CD14-positive monocyte (primary cell): ENCODE data around the gene CCL27. TPM values are rescaled to one million over a fixed set of nuclear protein-coding genes. Genes with fewer than 3 reads are reported as not detected.

Source experiments
- DNase-seq, 3 donors: peaks; one replicate each; pipeline ENCODE4 v3.0.0-alpha.2; 2011 to 2022
- H2AFZ ChIP-seq: 2 replicates; pipeline ENCODE4 v1.6.0; 2012; ENCODE audit warnings: mild to moderate bottlenecking, low read depth, low read length, inconsistent platforms; ENCODE audit not compliant: insufficient read depth, poor library complexity, severe bottlenecking
- H3K27ac ChIP-seq, 2 donors: 1 replicate in 1 of 2; 2 replicates in 1 of 2; pipeline ENCODE4 v1.5.1; 2012 to 2013; ENCODE audit warnings: low read length in 2 of 2, control low read depth in 1 of 2, inconsistent platforms in 1 of 2, low read depth in 1 of 2, mild to moderate bottlenecking in 1 of 2
- H3K27me3 ChIP-seq, 2 donors: one replicate each; pipeline versions ENCODE4 v1.6.0 to v1.6.1; 2011 to 2013; ENCODE audit warnings: low read length in 2 of 2; ENCODE audit not compliant: control insufficient read depth in 2 of 2, insufficient read depth in 2 of 2
- H3K36me3 ChIP-seq, 2 donors: replicated peaks in 1 of 2; 1 replicate in 1 of 2; 2 replicates in 1 of 2; pipeline versions ENCODE4 v1.5.1 to v1.6.1; 2012 to 2013; ENCODE audit warnings: low read length in 2 of 2, control low read depth in 1 of 2, inconsistent platforms in 1 of 2, mild to moderate bottlenecking in 1 of 2; ENCODE audit not compliant: insufficient read depth in 2 of 2, control insufficient read depth in 1 of 2
- H3K4me1 ChIP-seq, 2 donors: 1 replicate in 1 of 2; 2 replicates in 1 of 2; pipeline versions ENCODE4 v1.5.1 to v1.6.1; 2012 to 2013; ENCODE audit warnings: low read length in 2 of 2, control low read depth in 1 of 2, inconsistent platforms in 1 of 2, mild to moderate bottlenecking in 1 of 2, moderate library complexity in 1 of 2; ENCODE audit not compliant: insufficient read depth in 2 of 2, control insufficient read depth in 1 of 2
- H3K4me2 ChIP-seq: replicated peaks from 2 replicates; pipeline ENCODE3; 2012; ENCODE audit warnings: low read length, moderate library complexity, mild to moderate bottlenecking; ENCODE audit not compliant: poor library complexity, severe bottlenecking; ENCODE audit errors: extremely low read depth
- H3K4me3 ChIP-seq, 3 experiments: fragments of 200-600 bp in 1 of 3; sonication (generic) in 1 of 3; replicated peaks in 1 of 3; 1 replicate in 2 of 3; 2 replicates in 1 of 3; pipeline ENCODE4 v1.5.1; 2011 to 2013; ENCODE audit warnings: low read length in 3 of 3, mild to moderate bottlenecking in 3 of 3, control low read depth in 2 of 3, low read depth in 2 of 3, inconsistent platforms in 1 of 3, moderate library complexity in 1 of 3
- H3K79me2 ChIP-seq: 2 replicates; pipeline ENCODE4 v1.6.0; 2012; ENCODE audit warnings: mild to moderate bottlenecking, control low read depth, inconsistent platforms, low read length, moderate library complexity; ENCODE audit not compliant: insufficient read depth
- H3K9ac ChIP-seq: 2 replicates; pipeline ENCODE4 v1.6.0; 2017; ENCODE audit warnings: low read length, mild to moderate bottlenecking; ENCODE audit not compliant: insufficient read depth, poor library complexity, severe bottlenecking
- H3K9me3 ChIP-seq, 2 donors: replicated peaks in 1 of 2; 1 replicate in 1 of 2; 2 replicates in 1 of 2; pipeline versions ENCODE4 v1.5.1 to v1.6.1; 2012 to 2013; ENCODE audit warnings: low read length in 2 of 2, control low read depth in 1 of 2; ENCODE audit not compliant: control insufficient read depth in 1 of 2, insufficient read depth in 1 of 2
- H4K20me1 ChIP-seq: 2 replicates; pipeline ENCODE4 v1.6.0; 2012; ENCODE audit warnings: mild to moderate bottlenecking, low read length, control low read depth, moderate library complexity; ENCODE audit not compliant: insufficient read depth
- H3K27ac Mint-ChIP-seq, 7 donors: one replicate each; pipeline ENCODE4 v1.8.0; 2020; ENCODE audit warnings: mild to moderate bottlenecking in 7 of 7, mixed read lengths in 7 of 7, moderate library complexity in 6 of 7, inconsistent platforms in 2 of 7
- H3K27me3 Mint-ChIP-seq, 3 donors: one replicate each; pipeline ENCODE4 v1.8.0; 2021 to 2022; ENCODE audit warnings: low read depth in 3 of 3, mild to moderate bottlenecking in 3 of 3, mixed read lengths in 3 of 3, moderate library complexity in 3 of 3, inconsistent platforms in 1 of 3
- H3K36me3 Mint-ChIP-seq, 2 donors: one replicate each; pipeline ENCODE4 v1.8.0; 2020; ENCODE audit warnings: mixed read lengths in 2 of 2, inconsistent platforms in 1 of 2, mild to moderate bottlenecking in 1 of 2
- H3K4me1 Mint-ChIP-seq: one replicate; pipeline ENCODE4 v1.8.0; 2020; ENCODE audit warnings: mild to moderate bottlenecking, mixed read lengths
- H3K4me3 Mint-ChIP-seq, 2 donors: one replicate each; pipeline ENCODE4 v1.8.0; 2020; ENCODE audit warnings: mild to moderate bottlenecking in 2 of 2, mixed read lengths in 2 of 2, moderate library complexity in 1 of 2
- H3K9me3 Mint-ChIP-seq, 7 donors: one replicate each; pipeline ENCODE4 v1.8.0; 2020 to 2022; ENCODE audit warnings: mixed read lengths in 7 of 7, mild to moderate bottlenecking in 6 of 7, moderate library complexity in 6 of 7, inconsistent platforms in 2 of 7
- WGBS: methylation state at CpG from one replicate; pipeline ENCODE4 v1.1.5; 2013; ENCODE audit warnings: missing lambda C conversion rate; ENCODE audit not compliant: insufficient coverage; 5-methylcytosine and 5-hydroxymethylcytosine counted together
- intact Hi-C, 2 donors: fragments of 100-400 bp; cut with micrococcal nuclease; formaldehyde crosslinking; loops; one replicate each; pipeline versions ENCODE4 v1.15.0 to v1.15.1; 2023
- polyA plus RNA-seq, 3 donors: library from polyadenylated mRNA; depleted of rRNA in 1 of 3; unstranded in 2 of 3; stranded (reverse) in 1 of 3; fragments of 300-500 nt in 2 of 3; fragments of >200 nt in 1 of 3; fragmentation: Illumina TruSeq in 2 of 3; gene quantifications; 1 replicate in 2 of 3; 2 replicates in 1 of 3; pipeline ENCODE4 v1.2.3, GENCODE V29; 2012 to 2021
- TF ChIP-seq, protein P1 (sequence below): fragments of 200-600 bp; IDR thresholded peaks from one replicate; pipeline ENCODE4 v1.8.0; 2022; ENCODE audit warnings: antibody characterized with exemption, mild to moderate bottlenecking

Gene CCL27
- polyA plus RNA-seq, 3 donors, result not detected

GRCh38 chr9:34691936-34692315, 29.5 kb upstream of the CCL27 start:
- Histone ChIP-seq H3K4me3 (peak overlapping the region in 1 of 3 experiments; percentile 22), H3K9ac (no peak overlapping the region), H3K4me1 (peaks cover 24 to 26% of the 10 kb centered on the region in 2 donors), H3K79me2 (no peaks in the 10 kb centered on the region), H3K27me3 (no peaks in the 10 kb centered on the region), H3K9me3 (no peaks in the 10 kb centered on the region), H3K27ac (peak overlapping the region; percentile 39 to 47), H4K20me1 (no peaks in the 10 kb centered on the region), H3K4me2 (peak overlapping the region; percentile 11), H3K36me3 (no peaks in the 10 kb centered on the region), H2AFZ (peak overlapping the region; percentile 41)
- H3K4me1 Mint-ChIP-seq, result peaks cover 28% of the 10 kb centered on the region
- peaks cover 0 to 1% (median 0%) of the 10 kb centered on the region in 7 donors for H3K9me3 Mint-ChIP-seq
- intact Hi-C loops, result no loop called here
- peaks cover 0 to 5% (median 2%) of the 10 kb centered on the region in 3 donors for H3K27me3 Mint-ChIP-seq
- TF ChIP-seq, protein P1, sequence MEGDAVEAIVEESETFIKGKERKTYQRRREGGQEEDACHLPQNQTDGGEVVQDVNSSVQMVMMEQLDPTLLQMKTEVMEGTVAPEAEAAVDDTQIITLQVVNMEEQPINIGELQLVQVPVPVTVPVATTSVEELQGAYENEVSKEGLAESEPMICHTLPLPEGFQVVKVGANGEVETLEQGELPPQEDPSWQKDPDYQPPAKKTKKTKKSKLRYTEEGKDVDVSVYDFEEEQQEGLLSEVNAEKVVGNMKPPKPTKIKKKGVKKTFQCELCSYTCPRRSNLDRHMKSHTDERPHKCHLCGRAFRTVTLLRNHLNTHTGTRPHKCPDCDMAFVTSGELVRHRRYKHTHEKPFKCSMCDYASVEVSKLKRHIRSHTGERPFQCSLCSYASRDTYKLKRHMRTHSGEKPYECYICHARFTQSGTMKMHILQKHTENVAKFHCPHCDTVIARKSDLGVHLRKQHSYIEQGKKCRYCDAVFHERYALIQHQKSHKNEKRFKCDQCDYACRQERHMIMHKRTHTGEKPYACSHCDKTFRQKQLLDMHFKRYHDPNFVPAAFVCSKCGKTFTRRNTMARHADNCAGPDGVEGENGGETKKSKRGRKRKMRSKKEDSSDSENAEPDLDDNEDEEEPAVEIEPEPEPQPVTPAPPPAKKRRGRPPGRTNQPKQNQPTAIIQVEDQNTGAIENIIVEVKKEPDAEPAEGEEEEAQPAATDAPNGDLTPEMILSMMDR, result no peak
- H3K36me3 Mint-ChIP-seq, result no peaks in the 10 kb centered on the region
- no CpG with 5 or more reads among the region's 5 CpGs for whole genome bisulfite sequencing
- no peak for DNase-seq
- H3K4me3 Mint-ChIP-seq, result no peak overlapping the region
- peak overlapping the region in 1 of 7 donors; percentile 40 for H3K27ac Mint-ChIP-seq

GRCh38 chr9:34690983-34691935, 28.8 kb upstream of the CCL27 start, which contains the start of gene CCL19:
Gene CCL19 (minus strand): TSS chr9:34691276. CDS start chr9:34691139, 137 bp downstream.
- peak; percentile 29 to 62 (median 39) for DNase-seq
- H3K27me3 ChIP-seq, result no peaks in the 10 kb centered on the region
- H2AFZ ChIP-seq, result peak within 1 kb of the TSS; percentile 41
- Mint-ChIP-seq H3K4me1 (peaks cover 34% of the 10 kb centered on the region), H3K9me3 (peaks cover 0 to 1% (median 0%) of the 10 kb centered on the region in 7 donors), H3K4me3 (peak within 1 kb of the TSS in 1 of 2 donors; percentile 23), H3K27ac (peak within 1 kb of the TSS in 6 of 7 donors; percentile 46 to 72 (median 54)), H3K27me3 (peaks cover 0 to 5% (median 3%) of the 10 kb centered on the region in 3 donors), H3K36me3 (no peaks in the 10 kb centered on the region)
- intact Hi-C loops, result no loop called here
- H3K36me3 ChIP-seq, result no peaks in the 10 kb centered on the region
- TF ChIP-seq, protein P1, result no peak
- H3K27ac ChIP-seq, result peak within 1 kb of the TSS; percentile 39 to 47
- peak within 1 kb of the TSS in 1 of 3 experiments; percentile 22 for H3K4me3 ChIP-seq
- H3K9ac ChIP-seq, result no peak within 1 kb of the TSS
- H4K20me1 ChIP-seq, result no peaks in the 10 kb centered on the region
- WGBS, result 21% methylated on average over 2 of the region's 6 CpGs
- H3K79me2 ChIP-seq, result no peaks in the 10 kb centered on the region
- peak within 1 kb of the TSS; percentile 18 for H3K4me2 ChIP-seq
- H3K9me3 ChIP-seq, result no peaks in the 10 kb centered on the region
- peaks cover 29 to 32% of the 10 kb centered on the region in 2 donors for H3K4me1 ChIP-seq
